ENCODE measurements around the gene SLC17A2.

SLC17A2 gene

GRCh38 chr6:25869840-25870239 lies 60.7 kb downstream of the SLC17A2 start:
- no peaks in the 10 kb centered on the region for H3K36me3 ChIP-seq (replicated peaks)
- TF ChIP-seq CTCF (IDR thresholded peaks at IDR 0.05; ENCODE audit: low read depth, low read length, missing control alignments), result no peak
- no peak overlapping the region for H3K27ac ChIP-seq
- H3K4me3 ChIP-seq (ENCODE audit: low read depth, low read length), result no peak overlapping the region
- H3K27me3 ChIP-seq (replicated peaks), result no peaks in the 10 kb centered on the region
- DNase-seq, result no peak
- in situ Hi-C loops (cut with HindIII; ENCODE audit: low pct_ligation_motif_present, low sequenced_read_pairs), result no loop called here

- no peak for DNase-seq
- Histone ChIP-seq H3K27me3 (replicated peaks) (no peaks in the 10 kb centered on the region), H3K27ac (no peak overlapping the region), H3K36me3 (replicated peaks) (no peaks in the 10 kb centered on the region), H3K4me3 (ENCODE audit: low read depth, low read length) (no peak overlapping the region)
- in situ Hi-C loops (cut with HindIII; ENCODE audit: low pct_ligation_motif_present, low sequenced_read_pairs), result no loop called here
- no peak for TF ChIP-seq CTCF (IDR thresholded peaks at IDR 0.05; ENCODE audit: low read depth, low read length, missing control alignments)
These were observed 61.9 kb downstream of the SLC17A2 start for GRCh38 chr6:25868436-25869183.

GRCh38 chr6:25866011-25866410 lies 64.5 kb downstream of the SLC17A2 start:
- in situ Hi-C loops (cut with HindIII; ENCODE audit: low pct_ligation_motif_present, low sequenced_read_pairs), result no loop called here
- no peak overlapping the region for H3K27ac ChIP-seq
- DNase-seq, result no peak
- H3K36me3 ChIP-seq (replicated peaks), result no peaks in the 10 kb centered on the region
- no peak for TF ChIP-seq CTCF (IDR thresholded peaks at IDR 0.05; ENCODE audit: low read depth, low read length, missing control alignments)
- no peaks in the 10 kb centered on the region for H3K27me3 ChIP-seq (replicated peaks)
- H3K4me3 ChIP-seq (ENCODE audit: low read depth, low read length), result no peak overlapping the region

- H3K4me3 ChIP-seq (ENCODE audit: low read depth, low read length), result no peak overlapping the region
- no peaks in the 10 kb centered on the region for H3K36me3 ChIP-seq (replicated peaks)
- H3K27ac ChIP-seq, result no peak overlapping the region
- no peak for TF ChIP-seq CTCF (IDR thresholded peaks at IDR 0.05; ENCODE audit: low read depth, low read length, missing control alignments)
- in situ Hi-C loops (cut with HindIII; ENCODE audit: low pct_ligation_motif_present, low sequenced_read_pairs), result no loop called here
- no peak for DNase-seq
- H3K27me3 ChIP-seq (replicated peaks), result no peaks in the 10 kb centered on the region
These were observed 67.1 kb downstream of the SLC17A2 start for GRCh38 chr6:25863360-25863759.

Measured in brain microvascular endothelial cell (primary cell).